Stimulated activated naive B cell treated with anti-CD40 and anti-IgM and Interleukin-4, amounts not matched to agents 10 μg/mL and 1 μg/mL and 100 μg/mL, for 72 hours (primary cell): ENCODE measurements around the gene LAMA1.
"Not testable (repeated sequence)": the region's sequence is repeated elsewhere in the genome, so short reads cannot be mapped to it uniquely, and the experiment has no call there.

Experiments used
- ATAC-seq, 2 donors: fragments of 150-1000 bp; cut with Tn5 transposase; replicated peaks; 2 replicates each; pipeline ENCODE4 v1.10.0; 2021; ENCODE audit warnings: moderate library complexity in 1 of 2
- DNase-seq: peaks from one replicate; pipeline ENCODE4 v3.0.0; 2021
- H3K27ac Mint-ChIP-seq: one replicate; pipeline ENCODE4 v1.8.0; 2022; ENCODE audit warnings: mild to moderate bottlenecking, mixed read lengths
- H3K27me3 Mint-ChIP-seq, 2 donors: one replicate each; pipeline ENCODE4 v1.8.0; 2022; ENCODE audit warnings: mixed read lengths in 2 of 2
- H3K36me3 Mint-ChIP-seq, 2 donors: one replicate each; pipeline ENCODE4 v1.8.0; 2022; ENCODE audit warnings: mixed read lengths in 2 of 2, mild to moderate bottlenecking in 1 of 2
- H3K4me1 Mint-ChIP-seq, 2 donors: one replicate each; pipeline ENCODE4 v1.8.0; 2022; ENCODE audit warnings: mixed read lengths in 2 of 2, mild to moderate bottlenecking in 1 of 2
- H3K4me3 Mint-ChIP-seq, 2 donors: one replicate each; pipeline ENCODE4 v1.8.0; 2022; ENCODE audit warnings: mild to moderate bottlenecking in 2 of 2, mixed read lengths in 2 of 2, moderate library complexity in 1 of 2
- H3K9me3 Mint-ChIP-seq, 2 donors: one replicate each; pipeline ENCODE4 v1.8.0; 2022; ENCODE audit warnings: mixed read lengths in 2 of 2, mild to moderate bottlenecking in 1 of 2

The LAMA1 gene

GRCh38 chr18:6949800-6950586 lies 167.6 kb downstream of the LAMA1 start:
- no peaks in the 10 kb centered on the region for H3K36me3 Mint-ChIP-seq

GRCh38 chr18:6948281-6949055 lies 169.1 kb downstream of the LAMA1 start:
- no peak for ATAC-seq
- H3K4me1 Mint-ChIP-seq, result peaks cover 0 to 2% of the 10 kb centered on the region in 2 donors
- DNase-seq, result no peak
- H3K36me3 Mint-ChIP-seq, result no peaks in the 10 kb centered on the region
- H3K9me3 Mint-ChIP-seq, result no peaks in the 10 kb centered on the region
- no peak overlapping the region for H3K27ac Mint-ChIP-seq
- H3K27me3 Mint-ChIP-seq, result no peaks in the 10 kb centered on the region
- no peak overlapping the region for H3K4me3 Mint-ChIP-seq

More at GRCh38 chr18:6949800-6950586, 167.6 kb downstream of the LAMA1 start:
- Mint-ChIP-seq H3K27me3 (no peaks in the 10 kb centered on the region), H3K4me3 (no peak overlapping the region), H3K9me3 (no peaks in the 10 kb centered on the region), H3K4me1 (peaks cover 0 to 2% of the 10 kb centered on the region in 2 donors), H3K27ac (no peak overlapping the region)
- ATAC-seq, result no peak
- DNase-seq, result no peak

GRCh38 chr18:6947338-6948030 lies 170.1 kb downstream of the LAMA1 start:
- H3K4me1 Mint-ChIP-seq, result peaks cover 0 to 2% of the 10 kb centered on the region in 2 donors
- H3K4me3 Mint-ChIP-seq, result no peak overlapping the region
- no peak overlapping the region for H3K27ac Mint-ChIP-seq
- no peaks in the 10 kb centered on the region for H3K36me3 Mint-ChIP-seq
- ATAC-seq, result no peak
- H3K9me3 Mint-ChIP-seq, result no peaks in the 10 kb centered on the region
- no peaks in the 10 kb centered on the region for H3K27me3 Mint-ChIP-seq
- no peak for DNase-seq

- no peaks in the 10 kb centered on the region for H3K36me3 Mint-ChIP-seq
- H3K27ac Mint-ChIP-seq, result no peak overlapping the region
- no peak for ATAC-seq
- no peak for DNase-seq
- H3K27me3 Mint-ChIP-seq, result peaks cover 0 to 6% of the 10 kb centered on the region in 2 donors
- H3K9me3 Mint-ChIP-seq, result no peaks in the 10 kb centered on the region
- no peaks in the 10 kb centered on the region for H3K4me1 Mint-ChIP-seq
- no peak overlapping the region for H3K4me3 Mint-ChIP-seq
These were observed 174.5 kb downstream of the LAMA1 start for GRCh38 chr18:6943143-6943542.

GRCh38 chr18:6942742-6943141 lies 174.9 kb downstream of the LAMA1 start:
- H3K9me3 Mint-ChIP-seq, result no peaks in the 10 kb centered on the region
- H3K27ac Mint-ChIP-seq, result no peak overlapping the region
- H3K4me3 Mint-ChIP-seq, result no peak overlapping the region
- peaks cover 3 to 10% of the 10 kb centered on the region in 2 donors for H3K27me3 Mint-ChIP-seq
- DNase-seq, result no peak
- H3K4me1 Mint-ChIP-seq, result no peaks in the 10 kb centered on the region
- ATAC-seq, result no peak
- no peaks in the 10 kb centered on the region for H3K36me3 Mint-ChIP-seq

GRCh38 chr18:6941996-6942395 lies 175.6 kb downstream of the LAMA1 start:
- DNase-seq (no peak), ATAC-seq (no peak)
- H3K9me3 Mint-ChIP-seq, result no peaks in the 10 kb centered on the region
- peaks cover 4 to 11% of the 10 kb centered on the region in 2 donors for H3K27me3 Mint-ChIP-seq
- no peak overlapping the region for H3K27ac Mint-ChIP-seq
- H3K36me3 Mint-ChIP-seq, result no peaks in the 10 kb centered on the region
- H3K4me3 Mint-ChIP-seq, result no peak overlapping the region
- no peaks in the 10 kb centered on the region for H3K4me1 Mint-ChIP-seq

- peaks cover 10 to 12% of the 10 kb centered on the region in 2 donors for H3K27me3 Mint-ChIP-seq
- no peaks in the 10 kb centered on the region for H3K36me3 Mint-ChIP-seq
- no peaks in the 10 kb centered on the region for H3K4me1 Mint-ChIP-seq
- H3K27ac Mint-ChIP-seq, result no peak overlapping the region
- H3K4me3 Mint-ChIP-seq, result no peak overlapping the region
- H3K9me3 Mint-ChIP-seq, result no peaks in the 10 kb centered on the region
- DNase-seq (no peak), ATAC-seq (no peak)
These were observed 177.1 kb downstream of the LAMA1 start for GRCh38 chr18:6940451-6940850.

- Mint-ChIP-seq H3K27ac (no peak overlapping the region), H3K27me3 (peaks cover 10 to 17% of the 10 kb centered on the region in 2 donors), H3K4me3 (no peak overlapping the region), H3K36me3 (no peaks in the 10 kb centered on the region), H3K4me1 (no peaks in the 10 kb centered on the region), H3K9me3 (no peaks in the 10 kb centered on the region)
- DNase-seq (no peak), ATAC-seq (no peak)
These were observed 177.6 kb downstream of the LAMA1 start for GRCh38 chr18:6939972-6940371.

- not testable (repeated sequence) for H3K36me3 Mint-ChIP-seq, H3K4me1 Mint-ChIP-seq, H3K27ac Mint-ChIP-seq, H3K4me3 Mint-ChIP-seq, DNase-seq, H3K9me3 Mint-ChIP-seq, ATAC-seq
- H3K27me3 Mint-ChIP-seq, result peaks cover 10 to 17% of the 10 kb centered on the region in 2 donors
These were observed 179.2 kb downstream of the LAMA1 start for GRCh38 chr18:6938403-6938802.

GRCh38 chr18:6938003-6938402 lies 179.6 kb downstream of the LAMA1 start:
- peaks cover 10 to 17% of the 10 kb centered on the region in 2 donors for H3K27me3 Mint-ChIP-seq

GRCh38 chr18:6934859-6935258 lies 182.7 kb downstream of the LAMA1 start:
- H3K27me3 Mint-ChIP-seq, result peaks cover 10 to 17% of the 10 kb centered on the region in 2 donors
- DNase-seq (no peak), ATAC-seq (no peak)
- H3K9me3 Mint-ChIP-seq, result peaks cover 0 to 2% of the 10 kb centered on the region in 2 donors
- H3K36me3 Mint-ChIP-seq, result no peaks in the 10 kb centered on the region
- no peak overlapping the region for H3K27ac Mint-ChIP-seq
- H3K4me3 Mint-ChIP-seq, result no peak overlapping the region
- H3K4me1 Mint-ChIP-seq, result no peaks in the 10 kb centered on the region

More at GRCh38 chr18:6938003-6938402, 179.6 kb downstream of the LAMA1 start:
- no peak overlapping the region for H3K27ac Mint-ChIP-seq
- no peaks in the 10 kb centered on the region for H3K9me3 Mint-ChIP-seq
- no peaks in the 10 kb centered on the region for H3K36me3 Mint-ChIP-seq
- no peak overlapping the region for H3K4me3 Mint-ChIP-seq
- ATAC-seq, result no peak
- no peaks in the 10 kb centered on the region for H3K4me1 Mint-ChIP-seq
- DNase-seq, result no peak

GRCh38 chr18:6929370-6930102 lies 188.1 kb downstream of the LAMA1 start:
- no peak for ATAC-seq
- H3K4me1 Mint-ChIP-seq, result no peaks in the 10 kb centered on the region

GRCh38 chr18:6928359-6928758 lies 189.2 kb downstream of the LAMA1 start:
- Mint-ChIP-seq H3K36me3 (no peaks in the 10 kb centered on the region), H3K27me3 (no peaks in the 10 kb centered on the region), H3K9me3 (peaks cover 2 to 3% of the 10 kb centered on the region in 2 donors), H3K4me1 (no peaks in the 10 kb centered on the region), H3K27ac (no peak overlapping the region), H3K4me3 (no peak overlapping the region)
- ATAC-seq (no peak), DNase-seq (no peak)

More at GRCh38 chr18:6929370-6930102, 188.1 kb downstream of the LAMA1 start:
- Mint-ChIP-seq H3K4me3 (no peak overlapping the region), H3K27me3 (no peaks in the 10 kb centered on the region), H3K36me3 (no peaks in the 10 kb centered on the region), H3K27ac (no peak overlapping the region), H3K9me3 (peaks cover 0 to 2% of the 10 kb centered on the region in 2 donors)
- no peak for DNase-seq

- H3K9me3 Mint-ChIP-seq, result peaks cover 2 to 4% of the 10 kb centered on the region in 2 donors
- H3K4me3 Mint-ChIP-seq, result no peak overlapping the region
- DNase-seq (no peak), ATAC-seq (no peak)
- no peak overlapping the region for H3K27ac Mint-ChIP-seq
- no peaks in the 10 kb centered on the region for H3K4me1 Mint-ChIP-seq
- H3K36me3 Mint-ChIP-seq, result no peaks in the 10 kb centered on the region
- H3K27me3 Mint-ChIP-seq, result no peaks in the 10 kb centered on the region
These were observed 190.4 kb downstream of the LAMA1 start for GRCh38 chr18:6927153-6927552.
